ENCODE data around the gene SORBS1.

The SORBS1 gene

DNA sequence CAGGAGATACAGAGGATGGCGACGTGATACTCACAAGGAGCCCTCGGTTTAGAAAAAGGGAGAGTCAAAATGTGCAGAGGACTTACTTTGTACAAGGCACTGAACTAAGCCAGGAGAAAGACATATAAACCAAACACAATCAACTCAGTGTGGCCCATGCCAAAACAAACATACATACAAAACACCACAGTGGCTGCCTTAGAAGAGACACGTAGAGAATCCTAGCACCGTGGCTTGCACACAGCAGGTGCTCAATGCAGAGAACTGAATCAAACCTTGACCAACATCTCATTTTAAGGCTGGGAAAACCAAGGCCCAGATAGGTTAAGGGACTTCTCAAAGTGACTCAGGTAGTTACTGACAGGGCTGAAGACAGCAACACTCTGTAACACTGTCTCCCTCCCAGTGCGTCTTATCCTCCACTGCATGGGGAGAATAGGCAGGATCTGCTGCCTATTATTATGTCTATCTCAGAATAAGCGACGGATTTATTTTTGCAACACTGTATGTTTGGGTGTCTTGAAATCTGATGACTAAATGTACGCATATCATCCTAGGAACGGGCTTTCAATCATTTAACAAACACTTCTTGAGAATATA lies 11.0 kb downstream of the SORBS1 start:
- H3K9me2 ChIP-seq (replicated peaks; ENCODE audit: insufficient read depth, low read length), result no peaks in the 10 kb centered on the region
- H3K4me2 ChIP-seq (ENCODE audit: low read depth, low read length), result no peak overlapping the region
- H3K27me3 ChIP-seq (replicated peaks; ENCODE audit: insufficient read depth, low read length), result no peaks in the 10 kb centered on the region
- no peaks in the 10 kb centered on the region for H3K36me3 ChIP-seq (replicated peaks; ENCODE audit: insufficient read depth, low read length)
- no peaks in the 10 kb centered on the region for H3K9me3 ChIP-seq (replicated peaks; ENCODE audit: insufficient read depth, low read length)
- H4K20me1 ChIP-seq (ENCODE audit: insufficient read depth, low read length), result no peaks in the 10 kb centered on the region
- no peak overlapping the region for H3K4me3 ChIP-seq (ENCODE audit: low read length)
- no peak overlapping the region for H3K9ac ChIP-seq (ENCODE audit: low read length)
- TF ChIP-seq, protein P1, sequence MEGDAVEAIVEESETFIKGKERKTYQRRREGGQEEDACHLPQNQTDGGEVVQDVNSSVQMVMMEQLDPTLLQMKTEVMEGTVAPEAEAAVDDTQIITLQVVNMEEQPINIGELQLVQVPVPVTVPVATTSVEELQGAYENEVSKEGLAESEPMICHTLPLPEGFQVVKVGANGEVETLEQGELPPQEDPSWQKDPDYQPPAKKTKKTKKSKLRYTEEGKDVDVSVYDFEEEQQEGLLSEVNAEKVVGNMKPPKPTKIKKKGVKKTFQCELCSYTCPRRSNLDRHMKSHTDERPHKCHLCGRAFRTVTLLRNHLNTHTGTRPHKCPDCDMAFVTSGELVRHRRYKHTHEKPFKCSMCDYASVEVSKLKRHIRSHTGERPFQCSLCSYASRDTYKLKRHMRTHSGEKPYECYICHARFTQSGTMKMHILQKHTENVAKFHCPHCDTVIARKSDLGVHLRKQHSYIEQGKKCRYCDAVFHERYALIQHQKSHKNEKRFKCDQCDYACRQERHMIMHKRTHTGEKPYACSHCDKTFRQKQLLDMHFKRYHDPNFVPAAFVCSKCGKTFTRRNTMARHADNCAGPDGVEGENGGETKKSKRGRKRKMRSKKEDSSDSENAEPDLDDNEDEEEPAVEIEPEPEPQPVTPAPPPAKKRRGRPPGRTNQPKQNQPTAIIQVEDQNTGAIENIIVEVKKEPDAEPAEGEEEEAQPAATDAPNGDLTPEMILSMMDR (IDR thresholded peaks at IDR 0.05; ENCODE audit: low read length), result no peak
- TF ChIP-seq EZH2 (optimal IDR thresholded peaks at IDR 0.05; ENCODE audit: low read depth, low read length) (no peak), EZH2phosphoT487 (IDR thresholded peaks at IDR 0.05; ENCODE audit: low read length) (no peak)
- no peaks in the 10 kb centered on the region for H3F3A ChIP-seq (ENCODE audit: insufficient read depth, low read length)
- no peak overlapping the region for H2AFZ ChIP-seq (ENCODE audit: low read length)
- no peak for DNase-seq
- no peaks in the 10 kb centered on the region for H3K4me1 ChIP-seq (ENCODE audit: low read length)
- no peak overlapping the region for H3K27ac ChIP-seq (ENCODE audit: low read length)
- H3K79me2 ChIP-seq (ENCODE audit: low read length), result no peaks in the 10 kb centered on the region

DNA sequence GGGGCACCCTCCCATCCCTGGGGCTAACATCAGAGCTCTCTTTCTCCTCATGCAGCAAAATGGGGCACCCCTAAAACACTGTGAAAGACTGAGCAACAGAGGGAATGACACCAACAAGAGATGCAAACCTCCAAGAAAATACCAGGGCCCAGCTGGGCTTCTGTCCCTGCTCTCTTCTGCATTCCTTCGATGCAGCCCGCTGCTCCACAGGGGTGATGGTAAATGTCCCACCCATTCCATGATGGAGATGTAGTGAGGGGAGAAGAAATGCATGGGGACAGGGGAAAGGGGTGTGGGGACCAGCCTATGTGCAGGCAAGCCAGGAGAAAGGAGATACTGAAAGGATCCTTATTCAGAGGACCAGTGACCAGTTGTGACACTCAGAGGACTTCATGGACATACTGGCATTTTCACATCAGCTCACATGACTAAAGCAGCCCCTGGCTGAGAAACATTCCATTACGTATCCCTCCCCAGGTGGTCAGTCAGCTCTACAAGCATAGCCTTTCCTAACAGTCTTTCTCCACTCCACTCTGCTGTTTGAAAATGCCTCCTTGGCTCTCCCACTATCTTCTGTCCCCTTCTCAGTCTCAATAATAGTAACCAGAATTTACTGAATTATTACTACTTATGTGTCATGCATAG lies 13.3 kb downstream of the SORBS1 start:
- no peak for DNase-seq
- H3K9me3 ChIP-seq (replicated peaks; ENCODE audit: insufficient read depth, low read length), result no peaks in the 10 kb centered on the region
- H3K4me2 ChIP-seq (ENCODE audit: low read depth, low read length), result no peak overlapping the region

DNA sequence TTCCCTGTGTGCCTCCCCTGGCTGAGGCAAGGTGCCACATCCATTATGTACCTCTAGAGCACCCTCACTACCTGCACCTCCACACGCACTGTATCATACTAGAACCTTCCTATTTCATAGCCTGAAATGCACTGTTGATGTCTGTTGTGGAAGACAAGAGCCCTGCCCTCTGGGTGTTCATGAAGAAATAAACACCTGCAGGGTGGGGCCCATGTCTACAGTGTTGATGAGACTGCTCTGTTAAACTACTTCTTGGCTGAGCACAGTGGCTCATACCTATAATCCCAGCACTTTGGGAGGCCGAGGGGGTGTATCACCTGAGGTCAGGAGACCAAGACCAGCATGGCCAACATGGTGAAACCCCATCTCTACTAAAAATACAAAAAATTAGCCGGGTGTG lies 14.0 kb downstream of the SORBS1 start:
- TF ChIP-seq EZH2 (optimal IDR thresholded peaks at IDR 0.05; ENCODE audit: low read depth, low read length) (no peak), EZH2phosphoT487 (IDR thresholded peaks at IDR 0.05; ENCODE audit: low read length) (no peak)
- TF ChIP-seq, protein P1 (IDR thresholded peaks at IDR 0.05; ENCODE audit: low read length), result no peak
- Histone ChIP-seq H3K79me2 (ENCODE audit: low read length) (no peaks in the 10 kb centered on the region), H3K4me3 (ENCODE audit: low read length) (no peak overlapping the region), H2AFZ (ENCODE audit: low read length) (no peak overlapping the region), H3K4me2 (ENCODE audit: low read depth, low read length) (no peak overlapping the region), H3K4me1 (ENCODE audit: low read length) (no peaks in the 10 kb centered on the region), H3F3A (ENCODE audit: insufficient read depth, low read length) (no peaks in the 10 kb centered on the region), H3K27ac (ENCODE audit: low read length) (no peak overlapping the region), H3K9me3 (replicated peaks; ENCODE audit: insufficient read depth, low read length) (no peaks in the 10 kb centered on the region), H4K20me1 (ENCODE audit: insufficient read depth, low read length) (no peaks in the 10 kb centered on the region), H3K36me3 (replicated peaks; ENCODE audit: insufficient read depth, low read length) (no peaks in the 10 kb centered on the region), H3K9ac (ENCODE audit: low read length) (no peak overlapping the region), H3K27me3 (replicated peaks; ENCODE audit: insufficient read depth, low read length) (no peaks in the 10 kb centered on the region), H3K9me2 (replicated peaks; ENCODE audit: insufficient read depth, low read length) (no peaks in the 10 kb centered on the region)
- no peak for DNase-seq

More for the DNA sequence above, 13.3 kb downstream of the SORBS1 start:
- Histone ChIP-seq H3K79me2 (ENCODE audit: low read length) (no peaks in the 10 kb centered on the region), H3K9ac (ENCODE audit: low read length) (no peak overlapping the region), H3K36me3 (replicated peaks; ENCODE audit: insufficient read depth, low read length) (no peaks in the 10 kb centered on the region), H4K20me1 (ENCODE audit: insufficient read depth, low read length) (no peaks in the 10 kb centered on the region), H2AFZ (ENCODE audit: low read length) (no peak overlapping the region), H3F3A (ENCODE audit: insufficient read depth, low read length) (no peaks in the 10 kb centered on the region), H3K27me3 (replicated peaks; ENCODE audit: insufficient read depth, low read length) (no peaks in the 10 kb centered on the region), H3K9me2 (replicated peaks; ENCODE audit: insufficient read depth, low read length) (no peaks in the 10 kb centered on the region), H3K27ac (ENCODE audit: low read length) (no peak overlapping the region), H3K4me3 (ENCODE audit: low read length) (no peak overlapping the region), H3K4me1 (ENCODE audit: low read length) (no peaks in the 10 kb centered on the region)
- TF ChIP-seq, protein P1 (IDR thresholded peaks at IDR 0.05; ENCODE audit: low read length), result no peak
- TF ChIP-seq EZH2phosphoT487 (IDR thresholded peaks at IDR 0.05; ENCODE audit: low read length), result no peak
- TF ChIP-seq EZH2 (optimal IDR thresholded peaks at IDR 0.05; ENCODE audit: low read depth, low read length), result no peak
